ENCODE measurements around the gene PPA2.

The PPA2 gene

DNA sequence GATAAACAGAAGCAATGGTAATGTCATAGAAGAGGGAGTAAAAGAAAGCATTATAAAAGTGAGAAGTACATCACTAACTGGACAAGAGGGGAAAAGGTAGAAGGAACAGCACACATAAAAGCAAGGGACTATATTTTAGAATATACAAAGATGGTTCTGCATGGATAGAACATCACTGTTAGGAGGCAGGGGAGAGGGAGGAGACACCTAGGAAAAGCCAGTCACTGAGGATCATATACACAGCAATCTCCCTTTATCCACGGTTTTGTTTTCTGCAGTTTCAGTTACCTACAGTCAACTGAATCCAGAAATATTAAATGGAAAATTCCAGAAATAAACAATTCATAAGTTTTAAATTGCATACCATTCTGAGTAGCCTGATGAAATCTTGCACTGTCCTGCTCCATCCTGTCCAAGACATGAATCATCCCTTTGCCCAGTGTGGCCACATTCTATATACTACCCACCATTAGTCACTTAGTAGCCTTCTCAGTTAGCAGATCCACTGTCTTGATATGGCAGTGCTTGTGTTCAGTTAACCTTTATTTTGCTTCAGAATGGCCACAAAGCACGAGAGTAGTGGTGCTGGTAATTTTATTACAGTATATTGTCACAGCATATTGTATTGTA, 74.2 kb downstream of the PPA2 start:
- DNase-seq (ENCODE audit: low read depth in 2 of 3, low spot score in 2 of 3): no peak

DNA sequence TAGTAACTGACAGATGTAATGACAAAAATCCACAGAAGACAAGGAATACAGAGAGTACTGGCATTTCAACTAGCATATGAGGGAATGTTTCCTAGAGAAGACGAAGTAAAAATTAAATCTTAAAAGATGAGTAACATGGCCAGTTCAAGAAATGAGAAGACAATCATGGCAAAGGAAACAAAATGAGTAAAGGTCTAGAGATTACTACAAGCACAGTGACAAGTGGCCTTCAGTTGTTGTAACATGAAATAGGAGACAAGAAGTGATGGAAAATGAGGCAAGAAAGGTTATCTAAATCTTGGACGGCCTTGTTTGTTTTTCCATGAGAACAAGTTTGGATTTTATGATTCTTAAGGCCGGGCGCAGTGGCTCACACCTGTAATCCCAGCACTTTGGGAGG, 81.0 kb downstream of the PPA2 start:
- no peak for DNase-seq (ENCODE audit: low read depth in 2 of 3, low spot score in 2 of 3)

DNA sequence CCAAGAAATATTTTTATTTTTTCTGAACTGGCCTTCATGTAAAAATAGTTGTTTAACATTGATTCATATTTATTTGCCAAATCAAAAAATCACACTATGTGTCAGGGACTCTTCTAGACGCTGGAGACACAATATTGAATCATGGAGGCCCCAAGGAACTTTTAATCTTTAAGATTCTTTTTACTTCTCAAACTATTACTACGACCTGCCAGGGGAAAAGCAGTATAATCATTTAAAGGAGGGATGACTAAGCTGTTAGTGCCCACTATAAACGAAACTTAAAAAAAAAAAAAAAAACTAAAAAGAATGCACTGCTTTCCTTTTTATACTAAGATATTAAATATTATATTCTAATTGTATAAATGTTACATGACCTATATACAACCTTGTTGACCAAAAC, 84.7 kb downstream of the PPA2 start:
- DNase-seq (ENCODE audit: low read depth in 2 of 3, low spot score in 2 of 3): no peak

DNA sequence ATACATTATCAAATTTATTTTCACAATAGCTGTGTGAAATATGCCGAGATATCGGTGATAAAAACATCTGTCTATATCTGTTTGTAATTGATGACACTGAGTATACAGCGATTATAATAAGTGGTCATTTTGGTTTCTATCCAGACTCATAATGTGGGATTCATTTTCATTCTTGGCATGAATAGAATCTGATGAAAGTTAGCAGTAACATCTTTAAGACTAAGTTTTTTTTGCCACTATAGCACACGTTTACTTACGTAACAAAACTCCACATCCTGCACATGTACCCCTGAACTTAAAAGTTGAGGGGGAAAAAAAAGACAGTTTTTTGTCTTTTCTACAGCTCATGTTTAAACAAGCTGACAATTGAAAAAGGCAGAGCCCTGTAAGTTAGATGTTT, 86.4 kb downstream of the PPA2 start:
- no peak for DNase-seq (ENCODE audit: low read depth in 2 of 3, low spot score in 2 of 3)

DNA sequence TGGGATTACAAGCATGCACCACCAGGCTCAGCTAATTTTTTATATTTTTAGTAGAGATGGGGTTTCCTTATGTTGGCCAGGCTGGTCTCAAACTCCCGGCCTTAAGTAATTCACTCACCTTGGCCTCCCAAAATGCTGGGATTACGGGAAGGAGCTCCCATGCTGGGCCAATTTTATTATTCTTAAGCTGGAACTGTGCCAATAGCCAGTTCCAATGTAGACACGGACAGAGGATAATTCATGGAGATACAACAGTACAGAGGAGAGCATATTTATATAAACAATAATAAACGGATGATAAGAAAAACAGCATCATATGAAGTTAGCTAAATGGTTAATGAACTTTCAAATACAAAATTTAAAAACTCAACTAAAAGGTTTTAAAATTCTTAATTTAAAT, 87.8 kb downstream of the PPA2 start:
- no peak for DNase-seq (ENCODE audit: low read depth in 2 of 3, low spot score in 2 of 3)

DNA sequence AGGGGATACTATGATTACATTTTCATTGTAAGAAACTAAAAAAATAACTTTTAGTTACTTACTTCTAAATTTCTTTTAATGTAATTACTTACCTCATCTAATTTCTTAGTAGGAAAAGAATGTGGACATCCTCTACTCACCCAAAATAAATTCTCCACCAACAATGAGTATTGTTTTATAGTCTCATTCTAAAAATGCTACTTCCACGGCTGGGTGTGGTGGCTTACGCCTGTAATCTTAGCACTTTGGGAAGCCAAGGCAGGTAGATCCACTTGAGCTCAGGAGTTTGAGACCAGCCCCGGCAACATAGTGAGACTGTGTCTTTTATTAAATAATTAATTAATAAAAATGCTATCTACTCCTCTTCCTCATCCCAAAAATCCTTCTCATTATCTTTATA, 99.8 kb downstream of the PPA2 start:
- no peak for DNase-seq (ENCODE audit: low read depth in 2 of 3, low spot score in 2 of 3)

DNA sequence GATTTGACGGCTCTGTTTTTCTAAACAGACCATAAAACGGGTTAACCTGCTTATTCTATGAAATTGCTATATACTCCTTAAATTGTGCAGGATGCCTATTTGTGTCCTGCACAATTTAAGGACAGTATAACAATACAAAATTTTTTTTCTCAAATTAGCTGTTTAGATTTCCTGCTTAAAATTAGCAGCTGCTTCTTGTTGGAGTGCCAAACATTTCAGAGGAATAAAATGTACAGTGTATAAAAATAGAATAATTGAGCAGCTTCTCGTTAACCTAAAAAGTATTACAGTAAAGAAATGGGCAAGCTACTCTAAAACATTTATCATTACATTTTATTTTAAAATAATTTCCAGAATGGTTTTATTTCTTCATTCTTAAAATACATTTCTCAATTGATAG, 100.5 kb downstream of the PPA2 start:
- DNase-seq (ENCODE audit: low read depth in 2 of 3, low spot score in 2 of 3): no peak

DNA sequence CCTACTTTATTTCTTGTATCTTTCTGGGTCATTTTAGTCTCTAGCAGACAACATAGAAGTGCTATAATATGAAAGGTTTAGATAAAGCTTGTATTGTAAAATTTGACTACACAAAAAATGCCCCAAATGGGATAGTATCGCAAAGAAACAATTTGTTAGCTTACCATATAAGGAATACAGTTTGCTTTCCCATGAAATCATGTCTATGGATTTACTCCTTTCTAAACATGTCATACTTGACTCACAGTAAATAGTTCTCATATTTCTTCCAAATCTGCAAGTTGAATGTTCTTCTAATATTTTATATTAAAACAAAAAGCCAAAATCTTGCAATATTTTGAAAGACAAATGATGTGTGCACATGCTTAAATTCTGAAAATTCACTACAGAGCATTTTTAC, 103.9 kb downstream of the PPA2 start:
- no peak for DNase-seq (ENCODE audit: low read depth in 2 of 3, low spot score in 2 of 3)

DNA sequence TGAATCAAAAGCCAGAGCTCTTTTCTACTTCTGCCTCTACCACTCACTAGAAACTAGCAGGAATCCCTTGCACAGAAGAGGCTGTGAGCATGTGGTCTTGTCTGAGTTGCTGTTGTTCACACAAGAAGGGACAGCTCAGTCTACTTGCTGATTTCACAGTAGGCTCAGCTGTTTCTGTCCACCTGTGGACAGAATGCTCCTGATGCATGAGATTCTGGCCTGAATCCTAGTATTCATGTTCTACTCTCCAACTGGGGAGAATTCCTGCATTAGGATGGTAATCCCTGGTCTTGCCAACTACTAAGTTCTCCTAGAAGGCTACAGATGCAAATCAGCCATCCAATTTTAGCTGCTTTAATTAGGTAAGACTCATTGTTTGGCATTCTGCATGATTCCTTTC, 112.8 kb downstream of the PPA2 start:
- DNase-seq (ENCODE audit: low read depth in 2 of 3, low spot score in 2 of 3): no peak

DNA sequence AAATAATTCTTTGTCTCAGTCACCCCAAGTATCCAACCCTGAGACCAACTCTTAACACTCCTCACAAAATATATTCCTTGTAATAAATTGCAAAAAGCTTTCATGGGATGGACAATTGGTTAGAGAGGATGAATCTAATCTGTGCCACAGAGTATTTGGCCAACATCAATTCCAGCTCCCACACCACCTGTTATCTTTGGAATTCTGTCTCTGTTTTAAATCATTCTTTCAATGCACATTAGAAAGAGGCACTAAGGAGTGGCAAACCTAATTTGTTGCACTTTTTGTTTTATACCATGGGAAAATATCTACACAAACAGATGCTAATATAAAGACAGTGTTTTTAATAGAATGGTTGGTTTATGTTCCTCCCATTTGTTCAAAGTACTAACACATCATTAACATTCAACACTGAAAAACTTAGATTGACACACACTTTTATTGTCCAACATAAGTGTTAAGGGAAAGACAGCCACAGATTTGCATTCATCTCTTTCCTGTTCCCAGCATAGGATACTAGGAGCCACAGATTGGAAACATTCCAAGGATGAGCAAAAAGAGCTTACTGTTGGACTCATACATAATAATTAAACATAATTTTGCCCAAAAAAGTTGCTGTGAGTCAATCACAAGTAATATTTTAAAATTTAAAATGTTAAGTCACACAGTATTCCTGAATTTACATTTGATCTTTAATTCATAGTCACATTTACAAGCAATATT, 116.4 kb downstream of the PPA2 start:
- DNase-seq (ENCODE audit: low read depth in 2 of 3, low spot score in 2 of 3): no peak

DNA sequence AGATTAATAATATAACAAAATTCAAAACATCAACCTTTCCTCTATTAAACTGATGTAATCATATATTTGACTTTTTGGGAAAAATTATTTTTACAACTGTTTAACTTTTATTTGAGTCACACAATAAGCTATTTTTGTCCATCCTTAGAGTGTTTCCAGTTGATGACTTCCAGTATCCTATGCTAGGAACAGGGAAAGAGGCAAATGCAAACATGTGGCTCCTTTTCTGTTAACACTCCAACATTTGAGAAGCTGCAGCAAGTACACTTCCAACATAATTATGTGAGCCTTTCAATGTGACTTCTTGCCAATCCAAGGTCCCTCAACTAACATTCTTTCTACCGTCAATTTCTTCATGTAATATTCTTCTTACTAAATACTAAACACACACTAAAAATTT, 117.7 kb downstream of the PPA2 start:
- no peak for DNase-seq (ENCODE audit: low read depth in 2 of 3, low spot score in 2 of 3)

DNA sequence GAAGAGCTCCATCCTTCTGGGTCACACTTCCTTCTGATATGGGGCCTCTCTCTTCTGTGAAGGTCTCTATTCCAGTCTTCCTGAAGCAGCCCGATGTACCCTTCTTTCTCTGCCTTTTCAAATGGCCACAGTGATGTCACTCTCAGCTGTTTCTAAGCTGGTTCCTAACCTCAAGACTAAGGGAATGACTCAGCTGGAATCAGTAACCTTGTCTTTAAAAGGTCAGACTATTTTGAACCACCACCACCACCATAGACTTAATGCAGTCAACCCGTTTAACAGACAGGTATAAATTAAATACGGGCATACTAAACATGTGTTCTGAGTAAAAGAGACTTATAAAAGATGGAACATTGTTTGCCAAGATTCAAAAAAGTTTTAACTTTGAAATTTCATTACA, 121.0 kb downstream of the PPA2 start:
- DNase-seq (ENCODE audit: low read depth in 2 of 3, low spot score in 2 of 3): no peak

DNA sequence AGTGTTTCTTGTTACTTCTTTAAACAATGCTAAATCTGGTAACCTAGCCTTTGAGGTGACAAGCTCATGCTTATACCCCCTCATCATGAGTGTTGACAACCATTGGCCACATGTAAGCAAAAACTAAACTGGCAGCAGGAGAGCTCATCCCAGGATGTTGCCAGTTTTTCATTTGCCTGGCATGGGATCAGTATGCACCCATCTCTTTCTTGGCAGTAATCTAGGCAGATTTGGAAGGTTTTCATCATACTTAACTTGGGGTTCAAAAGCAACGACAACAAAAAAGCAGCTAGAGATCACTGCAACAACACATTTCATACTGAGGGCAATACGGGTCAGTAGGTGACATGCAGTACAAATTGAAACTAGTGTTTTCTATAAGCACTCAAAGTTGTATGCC, 122.0 kb downstream of the PPA2 start:
- no peak for DNase-seq (ENCODE audit: low read depth in 2 of 3, low spot score in 2 of 3)

DNA sequence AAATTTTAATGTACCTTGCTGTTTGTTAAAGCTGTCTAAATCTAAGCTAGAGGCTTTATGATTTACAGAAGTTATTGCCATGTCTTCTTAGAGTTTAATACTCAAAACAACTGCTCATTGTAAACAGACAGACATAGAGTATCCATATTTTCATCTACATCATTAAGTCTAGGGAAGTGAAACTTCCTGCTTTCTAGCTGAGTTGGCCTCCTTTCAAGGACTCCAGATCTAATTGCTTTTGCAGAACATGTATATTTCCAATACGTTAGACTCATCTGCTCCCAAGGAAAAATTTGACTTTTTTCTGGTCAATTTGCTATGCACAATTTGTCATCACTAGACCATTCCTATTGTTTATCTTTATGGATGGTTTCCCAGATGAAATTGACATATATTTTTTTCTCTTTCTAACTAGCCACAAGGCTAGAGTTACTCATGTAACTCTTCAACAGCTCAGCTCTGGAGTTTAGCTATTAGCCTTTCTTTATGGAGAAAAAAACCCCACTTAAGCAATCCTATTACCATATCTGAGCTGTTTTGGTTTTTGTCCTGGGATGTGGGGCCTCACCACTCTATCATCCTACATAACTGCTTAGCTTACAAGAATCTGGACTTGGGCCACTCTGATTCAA, 122.9 kb downstream of the PPA2 start:
- DNase-seq (ENCODE audit: low read depth in 2 of 3, low spot score in 2 of 3): no peak

DNA sequence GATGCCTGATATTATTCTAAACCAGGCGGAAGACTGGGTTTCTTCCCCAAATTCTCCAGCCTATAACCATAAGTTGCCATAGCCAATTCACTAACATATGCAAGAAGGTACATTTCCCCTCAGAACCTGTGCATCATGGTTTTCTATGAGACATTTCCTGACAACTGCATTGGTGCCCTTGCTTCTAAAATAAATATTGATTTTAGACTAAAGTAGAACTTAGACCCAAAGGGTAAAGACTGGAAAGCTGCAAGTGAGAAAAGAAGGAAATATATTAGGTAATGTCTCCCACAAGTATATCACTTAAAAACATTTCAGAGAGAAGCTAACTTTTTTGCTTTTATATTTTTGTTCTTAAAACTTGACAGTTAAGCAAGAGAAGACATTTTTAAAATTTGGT, 125.1 kb downstream of the PPA2 start:
- no peak for DNase-seq (ENCODE audit: low read depth in 2 of 3, low spot score in 2 of 3)

DNA sequence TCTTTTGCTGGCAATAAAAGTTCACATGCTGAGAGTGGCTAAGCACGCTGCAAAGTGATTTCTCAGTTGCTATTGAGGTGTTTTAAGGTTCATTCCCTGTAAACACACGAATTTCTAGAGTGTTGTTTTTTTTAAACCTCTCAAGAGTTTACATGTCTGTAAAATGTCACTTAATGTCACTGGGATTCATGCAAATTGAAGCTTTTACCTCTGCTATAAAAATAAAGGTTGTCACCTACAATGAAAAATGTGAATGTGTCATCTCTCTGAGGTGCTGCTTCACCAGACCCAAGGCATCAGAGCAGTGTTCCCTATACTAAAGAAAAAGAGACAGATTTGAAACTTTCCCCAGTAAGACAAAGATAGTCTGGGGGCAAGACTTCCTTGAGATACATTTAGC, 127.0 kb downstream of the PPA2 start:
- no peak for DNase-seq (ENCODE audit: low read depth in 2 of 3, low spot score in 2 of 3)

DNA sequence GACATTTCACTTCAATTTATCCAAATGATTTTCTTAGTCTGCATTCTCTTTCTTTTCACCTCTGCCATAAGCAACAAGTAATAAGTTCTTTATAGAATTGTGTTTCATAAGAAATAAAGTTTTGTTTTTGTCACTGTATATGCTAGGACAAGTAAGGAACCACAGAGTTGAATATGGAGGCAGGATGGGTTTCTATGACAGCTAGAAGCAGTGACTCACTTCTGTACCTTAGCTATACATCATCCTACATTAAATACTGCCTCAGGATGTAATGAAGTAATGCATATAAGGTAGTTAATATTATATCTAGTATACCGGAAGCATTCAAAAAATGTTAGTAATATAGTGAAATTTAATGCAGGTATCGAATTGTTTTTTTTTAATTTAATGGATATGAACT, 128.0 kb downstream of the PPA2 start:
- DNase-seq (ENCODE audit: low read depth in 2 of 3, low spot score in 2 of 3): no peak

DNA sequence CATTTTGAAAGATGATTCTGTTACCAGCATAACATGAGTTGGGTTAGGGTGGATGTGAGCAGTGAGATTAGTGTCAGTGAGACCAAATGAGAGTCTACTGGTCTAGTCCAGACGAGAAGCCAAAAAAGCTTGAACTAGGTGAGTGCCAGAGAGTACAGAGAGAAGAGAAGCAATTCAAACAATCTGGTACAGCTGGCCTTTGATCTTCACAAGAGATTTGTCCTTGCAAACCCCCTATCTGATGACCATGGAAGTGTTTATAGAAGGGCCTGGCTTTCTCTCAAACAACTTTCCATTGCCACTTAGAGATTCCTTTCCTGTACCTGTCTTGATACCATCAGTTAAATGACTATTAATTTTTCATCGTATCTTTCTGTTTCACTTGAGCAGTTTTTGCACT, 128.5 kb downstream of the PPA2 start:
- no peak for DNase-seq (ENCODE audit: low read depth in 2 of 3, low spot score in 2 of 3)

DNA sequence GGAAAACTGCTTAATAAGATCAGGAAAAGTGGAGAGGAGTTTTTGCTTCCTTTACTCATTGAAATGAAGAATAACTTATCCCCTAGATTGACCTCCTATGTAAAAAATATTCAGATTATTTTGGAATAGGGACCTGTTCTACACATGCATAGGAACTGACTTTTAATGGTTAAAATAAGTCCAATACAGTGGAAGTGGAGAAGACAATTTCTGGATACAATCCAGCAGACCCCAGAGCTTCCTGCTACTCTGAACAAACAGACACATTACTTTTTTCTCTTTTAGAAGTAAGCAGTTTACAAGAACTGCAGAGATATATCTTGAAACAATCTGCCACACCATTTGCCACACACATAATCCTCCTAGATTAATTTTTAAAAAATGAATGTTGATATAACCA, 129.7 kb downstream of the PPA2 start:
- no peak for DNase-seq (ENCODE audit: low read depth in 2 of 3, low spot score in 2 of 3)

DNA sequence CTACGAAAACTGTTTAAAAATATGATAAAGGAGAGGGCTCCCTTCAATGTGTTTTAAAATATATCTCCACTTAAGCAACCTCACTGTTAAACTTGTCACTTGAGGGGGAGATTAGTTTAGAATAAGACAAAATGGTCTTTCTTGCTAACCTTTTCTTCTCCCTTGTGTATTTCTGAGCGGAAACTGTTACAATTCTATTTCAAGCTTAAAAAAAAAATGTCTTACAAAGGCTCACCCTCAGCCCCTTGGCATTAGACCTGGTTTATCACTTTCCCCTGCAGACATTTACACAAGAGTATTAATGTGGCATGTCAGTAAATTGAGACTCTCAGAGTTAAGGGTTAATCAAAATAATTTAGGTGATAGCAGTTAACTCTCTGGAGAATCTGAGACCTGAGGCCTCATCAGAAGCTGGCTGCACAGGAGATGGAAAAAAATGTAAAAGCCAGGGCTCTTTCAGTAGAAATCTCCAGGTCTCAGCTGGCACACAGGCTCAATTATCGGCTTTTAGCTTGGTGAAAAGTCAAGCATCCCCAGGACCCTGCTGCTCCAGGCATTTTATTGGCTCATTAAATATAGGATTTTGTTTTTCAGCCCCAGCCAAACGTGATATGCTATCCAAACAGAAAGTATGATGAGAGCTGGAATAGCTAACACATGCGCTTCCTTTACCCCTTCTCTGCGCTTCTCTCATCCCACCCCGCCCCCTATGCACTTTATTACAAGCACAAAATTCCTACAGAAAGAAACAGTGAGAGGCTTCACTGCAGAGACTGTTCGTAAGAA, 130.5 kb downstream of the PPA2 start:
- DNase-seq (ENCODE audit: low read depth in 2 of 3, low spot score in 2 of 3): no peak

DNA sequence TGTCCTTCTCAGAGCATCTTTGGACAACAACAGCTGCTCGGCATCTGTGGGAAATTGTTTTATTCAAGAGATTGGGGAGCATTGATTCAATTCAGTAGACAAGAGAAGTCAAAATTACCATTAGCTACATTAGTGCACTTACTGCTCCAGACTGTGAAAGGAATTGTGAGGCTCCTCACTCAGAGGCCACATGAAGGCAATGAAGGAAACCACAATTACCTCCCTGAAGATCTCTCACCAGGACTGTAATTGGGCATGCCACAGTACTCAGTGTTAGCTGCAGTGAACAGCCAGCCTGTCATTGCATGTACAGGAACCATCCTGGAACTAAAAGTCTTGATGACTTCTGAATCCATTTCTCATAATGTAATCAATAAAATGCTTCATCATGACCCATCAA, 144.8 kb downstream of the PPA2 start:
- no peak for DNase-seq (ENCODE audit: low read depth in 2 of 3, low spot score in 2 of 3)

DNA sequence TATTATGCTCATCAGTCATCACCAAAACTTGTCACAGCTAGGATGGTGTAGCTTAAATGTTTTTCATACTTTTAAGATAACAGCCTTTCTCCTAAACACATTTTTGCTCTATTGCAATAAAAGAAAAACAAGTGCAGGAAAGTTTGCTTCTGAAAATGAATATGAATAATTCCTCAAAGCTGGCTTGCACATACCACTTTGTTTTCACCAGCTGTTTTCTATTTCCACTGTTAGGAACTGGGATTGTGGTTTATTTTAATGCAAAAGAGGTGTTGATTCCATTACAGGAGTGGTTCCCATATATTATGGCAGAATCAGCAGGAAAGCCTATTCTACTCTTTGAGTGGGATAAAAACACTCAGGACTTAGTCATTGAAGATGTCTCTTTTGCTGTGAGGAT, 145.9 kb downstream of the PPA2 start:
- no peak for DNase-seq (ENCODE audit: low read depth in 2 of 3, low spot score in 2 of 3)

All from activated CD8-positive, alpha-beta memory T cell treated with anti-CD3 and anti-CD28 coated beads for 48 hours (primary cell).